LoVo (cell line): Measurements from ENCODE around the gene PROK1.
"Not testable (repeated sequence)": the region's sequence is repeated elsewhere in the genome, so short reads cannot be mapped to it uniquely, and the experiment has no call there.

Source experiments
- DNase-seq: peaks from one replicate; pipeline ENCODE4 v3.0.0-alpha.2; 2016; ENCODE audit warnings: low spot score

The PROK1 gene

DNA sequence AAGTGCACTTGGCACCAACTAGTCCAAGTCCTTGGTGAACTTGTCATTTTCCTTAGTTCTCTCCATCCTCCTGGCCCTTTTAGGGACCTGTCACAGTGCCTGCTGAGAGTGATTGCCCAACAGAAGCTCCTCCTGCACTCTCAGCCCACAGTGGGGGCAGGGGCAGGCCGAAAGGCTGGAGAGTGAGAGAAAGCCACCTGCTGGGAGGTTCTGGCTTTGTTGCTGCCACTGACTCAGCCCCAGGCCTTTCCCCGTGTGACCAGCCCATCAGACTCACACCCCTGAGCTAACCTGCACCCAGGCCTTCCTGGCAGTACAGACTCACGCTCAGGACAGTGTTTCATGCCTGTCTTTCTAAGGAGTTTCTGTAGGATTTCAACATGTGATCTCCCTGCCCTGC lies 17.1 kb upstream of the PROK1 start:
- peak; percentile 62 for DNase-seq

DNA sequence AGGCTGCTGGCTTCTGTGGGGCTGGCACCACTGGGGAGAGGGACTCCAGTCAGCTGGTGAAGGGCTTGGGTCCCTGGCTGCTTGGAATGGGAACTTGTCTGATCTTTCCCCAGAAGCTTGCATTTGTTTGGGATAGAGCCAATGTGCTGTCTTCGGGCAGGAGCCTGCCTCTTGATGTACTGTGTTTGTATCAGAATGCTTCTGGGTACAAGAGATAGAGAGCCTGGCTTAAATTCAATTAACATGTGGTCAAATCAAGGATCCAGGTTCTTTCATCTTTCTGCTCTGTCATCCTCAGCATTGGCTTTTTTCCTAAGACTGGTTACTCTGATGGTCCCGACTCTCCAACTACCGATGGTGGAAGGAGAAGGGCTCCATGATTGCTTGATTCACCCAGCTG lies 16.0 kb upstream of the PROK1 start:
- DNase-seq = no peak

DNA sequence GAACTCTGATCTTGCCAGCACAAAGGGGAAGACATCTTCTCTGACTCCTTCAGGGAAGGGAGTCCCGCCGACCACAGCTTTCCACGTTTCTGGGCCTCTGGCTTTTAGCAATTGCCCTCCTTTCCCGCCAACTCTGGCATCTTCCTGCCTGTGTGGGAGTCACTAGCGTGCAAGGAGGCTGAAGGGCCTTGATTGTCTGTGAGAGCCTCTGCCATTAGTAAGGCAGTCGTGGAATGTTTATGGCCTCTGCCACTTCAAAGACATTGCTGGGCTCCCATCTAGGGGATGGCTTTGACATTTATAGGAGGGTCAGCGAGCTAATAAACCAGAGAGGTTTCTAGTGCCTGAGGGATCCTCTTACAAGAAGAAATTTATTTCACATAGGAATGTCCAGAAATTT lies 14.3 kb upstream of the PROK1 start:
- peak; percentile 59 for DNase-seq

DNA sequence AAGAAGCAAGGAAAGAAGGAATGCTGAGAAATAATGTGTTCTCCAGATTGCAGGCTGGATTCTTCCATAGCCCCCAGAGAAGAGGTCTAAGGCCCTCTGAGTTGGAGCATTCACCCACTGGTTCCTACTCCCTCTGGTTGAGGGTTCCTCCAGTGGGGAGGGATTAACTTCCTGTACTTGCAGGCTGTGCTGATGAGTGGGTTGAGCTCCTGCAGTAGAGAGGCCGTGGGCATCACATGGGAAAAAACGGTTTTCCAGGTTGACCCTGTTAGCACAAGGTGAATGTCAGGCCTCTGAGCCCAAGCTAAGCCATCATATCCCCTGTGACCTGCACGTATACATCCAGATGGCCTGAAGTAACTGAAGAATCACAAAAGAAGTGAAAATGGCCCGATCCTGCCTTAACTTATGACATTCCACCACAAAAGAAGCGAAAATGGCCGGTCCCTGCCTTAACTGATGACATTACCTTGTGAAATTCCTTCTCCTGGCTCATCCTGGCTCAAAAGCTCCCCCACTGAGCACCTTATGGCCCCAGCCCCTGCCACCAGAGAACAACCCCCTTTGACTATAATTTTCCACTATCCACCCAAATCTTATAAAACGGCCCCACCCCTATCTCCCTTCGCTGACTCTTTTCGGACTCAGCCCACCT lies 13.2 kb upstream of the PROK1 start:
- DNase-seq = not testable (repeated sequence)

GRCh38 chr1:110438893-110439292 lies 12.1 kb upstream of the PROK1 start:
- DNase-seq = no peak

GRCh38 chr1:110439873-110440272 lies 11.1 kb upstream of the PROK1 start:
- not testable (repeated sequence) for DNase-seq

DNA sequence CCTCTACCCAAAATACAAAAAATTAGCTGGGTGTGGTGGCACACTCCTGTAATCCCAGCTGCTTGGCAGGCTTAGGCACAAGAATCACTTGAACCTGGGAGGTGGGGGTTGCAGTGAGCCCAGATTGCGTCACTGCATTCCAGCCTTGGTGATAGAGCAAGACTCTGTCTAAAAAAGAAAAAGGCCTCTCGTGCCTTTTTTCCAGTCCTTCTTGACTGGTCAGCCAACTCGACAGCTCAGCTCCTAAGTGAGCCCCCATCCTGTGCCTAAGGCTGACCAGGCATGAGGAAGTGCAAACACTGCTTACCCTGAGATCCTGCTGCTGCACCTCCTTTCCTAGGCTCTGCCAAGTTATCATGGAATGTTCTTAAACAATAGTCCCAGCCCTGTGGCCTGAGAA lies 10.1 kb upstream of the PROK1 start:
- DNase-seq = peak; percentile 31

- no peak for DNase-seq
Observed at GRCh38 chr1:110441888-110442287, 9.1 kb upstream of the PROK1 start.

- no peak for DNase-seq
Observed at GRCh38 chr1:110443451-110443850, 7.5 kb upstream of the PROK1 start.

GRCh38 chr1:110444561-110444960 lies 6.4 kb upstream of the PROK1 start:
- DNase-seq = no peak

GRCh38 chr1:110449661-110450651 lies 993 bp upstream of the PROK1 start:
- DNase-seq = no peak

GRCh38 chr1:110452330-110452729 lies 1.4 kb downstream of the PROK1 start:
- DNase-seq = no peak

- DNase-seq = no peak
Observed at GRCh38 chr1:110453829-110454228, 2.9 kb downstream of the PROK1 start.

GRCh38 chr1:110454328-110454727 lies 3.4 kb downstream of the PROK1 start:
- no peak for DNase-seq

- DNase-seq = no peak
Observed at GRCh38 chr1:110455151-110455550, 4.2 kb downstream of the PROK1 start.

DNA sequence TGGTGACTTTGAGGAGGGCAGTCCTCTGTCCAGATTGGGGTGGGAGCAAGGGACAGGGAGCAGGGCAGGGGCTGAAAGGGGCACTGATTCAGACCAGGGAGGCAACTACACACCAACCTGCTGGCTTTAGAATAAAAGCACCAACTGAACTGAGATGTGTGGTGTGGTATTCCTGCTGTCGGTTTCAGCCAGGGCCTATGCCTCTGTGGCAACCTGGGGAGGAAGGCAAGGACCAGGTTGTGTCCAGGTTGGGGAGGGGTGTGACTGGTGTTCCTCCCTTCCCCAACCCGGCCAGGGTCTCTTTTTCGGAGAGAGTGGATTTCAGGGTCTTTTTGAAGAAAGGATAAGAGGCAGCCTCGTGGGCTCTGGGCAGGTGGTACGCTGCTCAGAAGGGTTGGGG lies 6.3 kb downstream of the PROK1 start:
- DNase-seq = no peak

DNA sequence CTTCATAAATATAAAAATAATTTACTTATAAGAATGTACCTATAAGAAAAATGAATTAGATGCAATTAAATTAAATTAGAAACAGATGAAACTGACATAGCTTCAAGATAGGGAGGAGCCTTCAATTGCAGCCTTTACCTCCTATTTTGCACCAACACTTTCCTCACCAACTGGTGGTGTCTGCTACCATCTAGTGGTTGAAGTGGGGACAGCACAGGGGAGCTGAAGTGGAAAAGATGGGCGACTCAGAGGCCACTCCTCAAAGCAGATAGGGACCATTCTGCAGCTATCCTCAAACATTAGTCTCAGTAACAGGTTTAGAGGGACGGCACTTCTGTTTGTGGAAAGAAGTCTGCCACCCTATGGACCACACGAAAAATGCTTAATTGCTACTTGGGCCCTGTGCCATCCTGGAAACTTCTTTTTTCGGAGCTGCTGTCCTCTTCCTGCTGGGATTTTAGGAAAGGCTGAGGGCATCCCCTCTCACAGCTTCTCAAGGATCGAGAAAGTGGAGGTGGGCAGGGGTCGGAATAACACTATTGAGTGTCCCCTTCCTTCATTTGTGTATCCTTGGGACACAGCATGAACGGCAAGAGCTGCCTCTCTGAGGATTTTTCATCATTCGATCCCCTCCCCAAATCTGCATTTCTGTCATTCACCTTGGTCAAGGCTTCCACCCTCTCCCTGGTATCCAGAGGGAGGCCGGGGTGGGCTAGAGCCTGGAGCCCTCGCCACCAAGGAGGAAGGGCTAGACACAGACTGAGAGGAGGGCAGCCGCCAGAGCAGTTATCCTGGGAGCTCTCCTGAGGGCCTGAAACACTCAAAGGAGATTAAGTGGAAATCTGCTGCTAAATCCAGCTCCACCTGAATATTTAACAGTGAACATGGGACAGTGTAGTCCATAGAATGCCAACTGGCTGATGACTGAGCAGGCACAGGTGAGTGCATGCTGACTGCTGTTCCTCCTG lies 9.6 kb downstream of the PROK1 start:
- DNase-seq = peak; percentile 77

- no peak for DNase-seq
Observed at GRCh38 chr1:110462093-110462492, 11.1 kb downstream of the PROK1 start.

DNA sequence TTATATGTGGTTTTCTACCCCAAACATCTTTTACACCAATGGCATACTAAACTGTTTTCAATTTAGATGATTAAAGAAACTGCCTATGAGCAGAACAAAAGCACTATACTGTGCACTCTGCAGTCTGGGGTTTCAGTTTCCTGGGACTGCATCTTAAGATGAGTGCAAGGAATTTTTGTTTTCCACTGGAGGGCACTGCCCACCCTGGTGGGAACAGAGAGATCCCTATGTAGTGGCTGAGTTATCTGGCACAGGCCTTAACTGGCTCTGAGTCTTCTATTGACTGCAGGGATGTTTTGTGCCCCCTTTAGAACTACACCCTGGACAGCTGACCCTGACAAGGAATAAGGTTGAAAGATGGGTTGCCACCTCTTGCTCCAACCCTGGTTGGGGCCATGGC lies 12.0 kb downstream of the PROK1 start:
- no peak for DNase-seq

DNA sequence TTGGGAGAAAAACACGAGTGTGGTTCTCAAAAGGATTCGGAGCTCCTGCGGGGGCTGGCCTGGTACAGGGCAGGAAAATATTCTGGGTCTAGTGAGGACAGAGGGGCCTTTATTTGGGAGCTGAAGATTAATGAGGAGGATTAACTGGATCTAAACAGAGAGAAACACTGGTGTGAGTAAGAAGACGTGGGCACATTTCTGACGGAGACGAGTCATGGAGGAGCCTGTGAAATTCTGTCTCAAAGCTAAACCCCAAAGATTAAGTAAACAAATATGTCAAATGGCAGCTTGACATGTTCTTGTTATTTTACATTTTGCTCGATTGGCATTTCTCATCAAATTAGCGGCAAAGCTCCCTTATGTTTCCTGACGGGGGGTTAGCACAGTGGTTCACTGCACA lies 12.8 kb downstream of the PROK1 start:
- DNase-seq = no peak

DNA sequence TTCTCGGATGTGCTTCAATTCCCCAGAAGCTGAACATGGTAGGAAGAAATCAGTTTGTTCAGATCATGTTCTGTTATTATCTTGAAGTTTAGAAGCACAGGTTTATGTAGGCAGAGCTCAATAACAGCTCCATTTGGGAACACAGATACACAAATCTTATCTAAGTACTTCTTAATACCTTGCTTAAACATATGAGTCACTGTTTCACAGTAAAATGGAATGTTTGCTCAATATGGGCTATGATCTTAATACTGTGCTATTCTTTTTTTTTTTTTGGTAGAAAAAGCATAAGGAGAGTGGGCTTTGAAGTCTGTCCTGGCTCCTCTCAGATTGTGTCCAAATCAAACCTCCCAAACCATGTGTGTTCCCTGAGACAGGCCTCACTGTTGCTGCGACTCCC lies 13.4 kb downstream of the PROK1 start:
- DNase-seq = peak; percentile 21
